ENCODE data around the gene RASGRF1. TPM values are rescaled to one million over a fixed set of nuclear protein-coding genes. Genes with fewer than 3 reads are reported as not detected.

Gene RASGRF1
- total and polyA plus RNA-seq, 9 of the 15 experiments (the other 6 are each of a cell fraction or from before 2014, with no cell fraction given): 0.03 to 0.58 (median 0.06) TPM; not detected in 1

DNA sequence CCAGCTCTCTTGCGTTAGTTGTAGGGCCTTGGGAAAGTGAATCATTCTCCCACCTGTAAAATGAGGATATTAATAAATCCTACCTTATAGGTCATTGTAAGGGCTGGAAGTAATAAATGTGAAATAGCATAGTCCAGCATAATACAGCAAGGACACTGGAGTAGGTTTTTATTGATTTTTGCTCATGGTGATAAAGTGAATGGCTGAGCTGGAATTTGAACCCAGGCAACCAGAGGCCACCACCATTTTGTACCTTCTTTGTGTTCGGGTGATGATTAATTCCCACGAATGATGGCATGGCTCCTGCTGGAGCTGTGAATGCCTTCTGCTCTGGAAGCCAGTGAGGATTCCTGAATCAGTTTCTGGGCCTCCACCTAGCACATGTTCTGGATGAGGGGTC lies 177.6 kb downstream of the RASGRF1 start:
- no peaks in the 10 kb centered on the region for H3K27me3 ChIP-seq (ENCODE audit: control insufficient read depth in 2 of 2, insufficient read depth in 2 of 2, low read length in 2 of 2)
- no peak overlapping the region for H3K4me3 ChIP-seq
- H3K79me2 ChIP-seq (ENCODE audit: control insufficient read depth, insufficient read depth, low read length): no peaks in the 10 kb centered on the region
- H2AFZ ChIP-seq (ENCODE audit: low read depth, low read length): no peak overlapping the region
- no peak overlapping the region for H3K4me2 ChIP-seq (ENCODE audit: insufficient read depth, low read length)
- H3K9me3 ChIP-seq (replicated peaks; ENCODE audit: control insufficient read depth, insufficient read depth, low read depth, low read length): no peaks in the 10 kb centered on the region
- no peak overlapping the region for H3K9ac ChIP-seq (ENCODE audit: insufficient read depth in 1 of 2, low read depth in 2 of 2, low read length in 2 of 2)
- no peak for DNase-seq (ENCODE audit: extremely low read depth in 1 of 4, low spot score in 3 of 4)
- ChIA-PET POLR2A (interaction anchor here (0.6 to 3.3 kb wide), 4 partner anchors 11 to 176 kb away, joined by 3 to 15 read pairs (median 3); no protein-coding TSS in a partner anchor), CTCF (ENCODE audit: low intra/inter-chr PET ratio) (interaction anchor here (0.8 kb wide), 1 partner anchor 94 kb away, joined by 4 read pairs; no protein-coding TSS in a partner anchor)
- no peak overlapping the region for H3K27ac ChIP-seq (ENCODE audit: extremely low read depth, low read depth, low read length)
- no peak for FAIRE-seq
- no peaks in the 10 kb centered on the region for H3K9me1 ChIP-seq (ENCODE audit: control insufficient read depth, insufficient read depth, low read length)
- BruUV-seq (replicated peaks): no TSS peak
- no peak for ATAC-seq
- 98% methylated on average over 3 of the region's 3 CpGs for WGBS (ENCODE audit: insufficient coverage, low coverage, missing lambda C conversion rate)
- intact Hi-C loops (cut with micrococcal nuclease) (no loop called here), in situ Hi-C loops (cut with MboI) (loop anchor here (5.0 kb wide), 1 partner anchor 69 kb away; no protein-coding TSS in a partner anchor)
- H3K36me3 ChIP-seq (ENCODE audit: control insufficient read depth, insufficient read depth, low read length): peaks cover 66% of the 10 kb centered on the region
- TF ChIP-seq SMAD2 (IDR thresholded peaks at IDR 0.05; ENCODE audit: low read depth, low read length) (no peak), ZNF239 (CRISPR knock-in tag; IDR thresholded peaks at IDR 0.05) (no peak), DNMT1 (IDR thresholded peaks at IDR 0.05) (no peak), NFE2 (IDR thresholded peaks at IDR 0.05; ENCODE audit: low read depth) (no peak)
- H3K4me1 ChIP-seq (replicated peaks in 1 of 2; ENCODE audit: control insufficient read depth in 2 of 2, insufficient read depth in 2 of 2, low read length in 2 of 2): peaks cover 9 to 14% of the 10 kb centered on the region in 2 experiments; a peak in 3 of 5 replicates
- H4K20me1 ChIP-seq (replicated peaks; ENCODE audit: control insufficient read depth, insufficient read depth, low read length): peaks cover 8% of the 10 kb centered on the region

DNA sequence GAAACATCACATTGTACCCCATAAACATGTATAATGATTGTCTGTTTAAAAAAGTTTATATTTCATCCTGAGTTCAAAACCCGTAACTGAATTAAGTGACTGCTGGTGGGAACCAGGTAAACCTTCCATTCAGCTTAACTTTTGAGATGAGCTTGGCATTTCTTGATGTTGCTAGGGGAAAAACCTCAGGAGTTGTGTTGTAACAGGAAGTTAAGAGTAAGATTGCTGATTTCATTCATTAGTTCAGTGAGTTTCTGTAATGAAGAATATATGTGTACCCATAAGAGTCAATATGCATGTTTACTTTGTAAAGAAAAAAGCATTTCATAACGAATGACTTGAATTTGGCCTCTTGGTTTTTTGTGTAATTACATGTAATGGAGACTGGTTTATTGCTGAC lies 178.3 kb downstream of the RASGRF1 start:
- CTCF ChIA-PET (ENCODE audit: low intra/inter-chr PET ratio): interaction anchor here (0.6 to 0.8 kb wide), 2 partner anchors 37 to 95 kb away, joined by 4 read pairs; no protein-coding TSS in a partner anchor
- WGBS (ENCODE audit: insufficient coverage, low coverage, missing lambda C conversion rate): 100% methylated on average over 2 of the region's 2 CpGs
- in situ Hi-C loops (cut with MboI): loop anchor here (5.0 kb wide), 1 partner anchor 70 kb away; no protein-coding TSS in a partner anchor

More for the DNA sequence above, 178.3 kb downstream of the RASGRF1 start:
- ATAC-seq (no peak), DNase-seq (ENCODE audit: extremely low read depth in 1 of 4, low spot score in 3 of 4) (no peak), FAIRE-seq (no peak)
- no TSS peak for BruUV-seq (replicated peaks)
- Histone ChIP-seq H3K27me3 (ENCODE audit: control insufficient read depth in 2 of 2, insufficient read depth in 2 of 2, low read length in 2 of 2) (no peaks in the 10 kb centered on the region), H3K4me1 (replicated peaks in 1 of 2; ENCODE audit: control insufficient read depth in 2 of 2, insufficient read depth in 2 of 2, low read length in 2 of 2) (peaks cover 9 to 14% of the 10 kb centered on the region in 2 experiments; a peak in 3 of 5 replicates), H3K27ac (ENCODE audit: extremely low read depth, low read depth, low read length) (no peak overlapping the region), H3K9me1 (ENCODE audit: control insufficient read depth, insufficient read depth, low read length) (no peaks in the 10 kb centered on the region), H3K9ac (ENCODE audit: insufficient read depth in 1 of 2, low read depth in 2 of 2, low read length in 2 of 2) (no peak overlapping the region), H3K9me3 (replicated peaks; ENCODE audit: control insufficient read depth, insufficient read depth, low read depth, low read length) (no peaks in the 10 kb centered on the region), H3K4me2 (ENCODE audit: insufficient read depth, low read length) (no peak overlapping the region), H2AFZ (ENCODE audit: low read depth, low read length) (no peak overlapping the region), H3K36me3 (ENCODE audit: control insufficient read depth, insufficient read depth, low read length) (peaks cover 65% of the 10 kb centered on the region), H4K20me1 (replicated peaks; ENCODE audit: control insufficient read depth, insufficient read depth, low read length) (peaks cover 8% of the 10 kb centered on the region), H3K79me2 (ENCODE audit: control insufficient read depth, insufficient read depth, low read length) (no peaks in the 10 kb centered on the region), H3K4me3 (no peak overlapping the region)
- TF ChIP-seq FOS (IDR thresholded peaks at IDR 0.05; ENCODE audit: extremely low read depth, insufficient read length): no peak
- no peak for TF ChIP-seq MECOM (CRISPR knock-in tag; IDR thresholded peaks at IDR 0.05)
- no peak for TF ChIP-seq JUND (IDR thresholded peaks at IDR 0.05; ENCODE audit: borderline replicate concordance, low read depth, low read length)
- TF ChIP-seq JUND (tag; IDR thresholded peaks at IDR 0.05; ENCODE audit: borderline replicate concordance, low read depth, low read length): no peak
- TF ChIP-seq ZSCAN32 (CRISPR knock-in tag; IDR thresholded peaks at IDR 0.05): no peak
- no peak for TF ChIP-seq CXXC5 (CRISPR knock-in tag; IDR thresholded peaks at IDR 0.05)
- intact Hi-C loops (cut with micrococcal nuclease): no loop called here
- POLR2A ChIA-PET: no interaction called here
